Fibroblast of pulmonary artery (primary cell): ENCODE data around the gene COL19A1.

Experiments
- DNase-seq: peaks from one replicate; pipeline ENCODE4 v3.0.0-alpha.2; 2010; ENCODE audit warnings: low read depth
- H3K4me3 ChIP-seq: replicated peaks from 2 replicates; pipeline ENCODE4 v1.5.1; 2011; ENCODE audit warnings: low read depth, mild to moderate bottlenecking, control low read depth, low read length, moderate library complexity
- CTCF ChIP-seq: IDR thresholded peaks from 2 replicates; pipeline ENCODE4 v1.5.1; 2011; ENCODE audit warnings: mild to moderate bottlenecking, control low read depth, low read length, inconsistent platforms; ENCODE audit errors: missing control alignments

The COL19A1 gene

DNA sequence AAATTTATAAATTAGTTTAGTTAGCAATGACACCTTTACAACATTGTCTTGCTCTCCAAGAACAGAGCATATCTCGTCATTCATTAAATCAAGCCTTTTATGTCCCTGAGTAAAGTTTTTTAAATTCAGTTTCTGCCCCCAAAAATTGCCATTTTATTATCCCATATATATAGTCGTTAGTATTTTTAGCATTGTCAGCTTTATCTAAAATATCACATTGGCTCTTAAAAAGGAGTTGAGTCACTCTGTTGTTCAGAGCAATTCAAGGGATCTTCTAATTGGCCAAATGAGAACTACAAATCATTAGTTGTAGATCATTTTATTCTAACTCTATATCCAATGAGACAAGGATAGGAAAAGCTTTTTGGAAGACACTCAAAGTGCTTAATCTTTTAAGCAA lies 309.4 kb downstream of the COL19A1 start:
- H3K4me3 ChIP-seq = no peak overlapping the region
- no peak for TF ChIP-seq CTCF
- DNase-seq = no peak

GRCh38 chr6:70176842-70177550 lies 310.6 kb downstream of the COL19A1 start:
- DNase-seq = no peak
- H3K4me3 ChIP-seq = no peak overlapping the region
- TF ChIP-seq CTCF = no peak

DNA sequence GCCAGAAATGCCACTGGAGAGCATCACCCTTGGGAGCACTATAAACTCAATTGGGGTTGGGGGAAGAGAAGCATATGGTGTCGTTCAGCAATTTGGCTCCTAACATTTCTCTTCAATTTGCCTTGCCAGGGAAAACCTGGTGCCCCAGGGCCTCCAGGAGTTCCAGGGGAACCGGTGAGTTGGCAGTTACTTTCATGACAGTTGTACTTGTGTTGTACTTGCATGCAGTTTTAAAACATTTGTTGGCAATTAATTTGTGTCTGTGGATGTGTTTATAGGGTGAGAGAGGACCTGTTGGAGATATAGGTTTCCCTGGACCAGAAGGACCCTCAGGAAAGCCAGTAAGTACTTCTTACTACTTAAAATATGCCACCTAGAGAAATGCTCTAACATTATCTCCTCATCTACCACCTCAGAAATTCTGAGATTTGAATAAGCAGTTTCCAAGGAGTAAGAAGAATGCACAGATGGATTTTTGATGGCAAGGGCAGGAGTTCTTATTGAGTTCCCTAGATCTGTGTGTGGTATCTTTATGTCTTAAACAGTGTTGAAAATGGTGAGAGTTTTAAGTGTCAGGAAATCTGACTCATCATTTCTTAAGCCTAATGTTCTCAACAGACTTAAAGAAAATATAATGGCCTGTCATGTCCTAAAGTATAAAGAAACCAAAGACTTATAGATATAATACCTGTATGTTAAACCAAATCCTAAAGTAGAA lies 314.0 kb downstream of the COL19A1 start:
- no peak overlapping the region for H3K4me3 ChIP-seq
- no peak for DNase-seq
- TF ChIP-seq CTCF = no peak

- DNase-seq = no peak
- no peak for TF ChIP-seq CTCF
- H3K4me3 ChIP-seq = no peak overlapping the region
Observed at GRCh38 chr6:70180901-70181599, 314.7 kb downstream of the COL19A1 start.

- TF ChIP-seq CTCF = no peak
- H3K4me3 ChIP-seq = no peak overlapping the region
- no peak for DNase-seq
Observed at GRCh38 chr6:70183538-70183937, 317.2 kb downstream of the COL19A1 start.

DNA sequence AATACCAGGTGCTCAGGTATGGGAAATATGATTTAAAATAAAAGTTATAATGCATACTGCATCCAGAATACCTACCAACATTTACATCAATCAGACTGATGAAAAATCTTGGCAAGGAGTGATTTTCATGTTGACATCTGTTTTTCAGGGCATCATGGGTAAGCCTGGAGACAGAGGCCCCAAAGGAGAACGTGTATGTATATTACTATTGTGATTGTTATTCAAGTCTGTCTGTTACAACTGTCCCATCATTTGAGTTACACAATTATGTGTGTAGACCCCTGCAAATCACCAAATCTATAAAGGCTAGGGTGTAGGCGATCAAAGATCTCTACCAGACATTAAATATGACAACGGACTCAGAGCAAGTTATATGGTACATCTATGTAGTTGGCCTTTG lies 318.4 kb downstream of the COL19A1 start:
- no peak overlapping the region for H3K4me3 ChIP-seq
- DNase-seq = no peak
- TF ChIP-seq CTCF = no peak
